K562 (cell line): ENCODE results near the gene TMEM252. TPM values are rescaled to one million over a fixed set of nuclear protein-coding genes. Genes with fewer than 3 reads are reported as not detected.

Experiments used
- ATAC-seq: fragments of 200-7000 bp; cut with Tn5 transposase; 3 replicates; pipeline ENCODE4 v1.9.1; 2020; ENCODE audit warnings: moderate library complexity
- BruUV-seq: library from RNA; stranded (reverse); fragments of 400-500 nt; replicated peaks from 2 replicates; lab custom pipeline; 2021; lab: Mats Ljungman, UMichigan
- CTCF ChIA-PET: fragments of 300-600 bp; formaldehyde crosslinking; extraction: SDS; loops from one replicate; lab custom pipeline; 2021; ENCODE audit warnings: low intra/inter-chr PET ratio; lab: Yijun Ruan, JAX
- POLR2A ChIA-PET: fragments of 300-600, 350-650 bp; sonication (Branson Sonifier 250); formaldehyde crosslinking; extraction: SDS; loops from one replicate; lab custom pipeline; 2021; ENCODE audit warnings: antibody characterized with exemption, inconsistent platforms; lab: Yijun Ruan, JAX
- DNase-seq, 4 experiments: peaks; one replicate each; pipeline versions ENCODE4 v3.0.0 to v3.0.0-alpha.2; 2011 to 2018; ENCODE audit warnings: low spot score in 3 of 4, mixed read lengths in 3 of 4; ENCODE audit errors: extremely low read depth in 1 of 4
- FAIRE-seq: peaks from 2 replicates; lab custom pipeline; 2011; peaks lifted over from hg19 to GRCh38; lab: Jason Lieb, UNC
- H2AFZ ChIP-seq: 2 replicates; pipeline ENCODE4 v1.6.0; 2011; ENCODE audit warnings: low read depth, low read length, control low read depth, inconsistent platforms
- H3K27ac ChIP-seq: fragments of 200-600 bp; 3 replicates; pipeline ENCODE4 v1.8.0; 2011; ENCODE audit warnings: low read depth, mild to moderate bottlenecking, control low read depth, inconsistent platforms, low read length, moderate library complexity, mixed read lengths; ENCODE audit errors: extremely low read depth
- H3K27me3 ChIP-seq, 2 experiments: fragments of 300-600 bp in 1 of 2; 2 replicates in 1 of 2; 3 replicates in 1 of 2; pipeline versions ENCODE4 v1.6.0 to v1.8.0; 2011; ENCODE audit warnings: inconsistent platforms in 2 of 2, low read length in 2 of 2, mild to moderate bottlenecking in 1 of 2, mixed read lengths in 1 of 2, moderate library complexity in 1 of 2; ENCODE audit not compliant: control insufficient read depth in 2 of 2, insufficient read depth in 2 of 2
- H3K36me3 ChIP-seq: fragments of 300-600 bp; 3 replicates; pipeline ENCODE4 v1.8.0; 2011; ENCODE audit warnings: mild to moderate bottlenecking, low read length, inconsistent platforms; ENCODE audit not compliant: control insufficient read depth, insufficient read depth
- H3K4me1 ChIP-seq, 2 experiments: fragments of 200-600 bp in 1 of 2; replicated peaks in 1 of 2; 2 replicates in 1 of 2; 3 replicates in 1 of 2; pipeline versions ENCODE4 v1.5.1 to v1.8.0; 2011; ENCODE audit warnings: inconsistent platforms in 2 of 2, low read length in 2 of 2, mild to moderate bottlenecking in 1 of 2, mixed read lengths in 1 of 2, moderate library complexity in 1 of 2; ENCODE audit not compliant: control insufficient read depth in 2 of 2, insufficient read depth in 2 of 2
- H3K4me2 ChIP-seq: 2 replicates; pipeline ENCODE4 v1.6.1; 2011; ENCODE audit warnings: low read length, control low read depth, inconsistent platforms, mixed read lengths; ENCODE audit not compliant: insufficient read depth
- H3K4me3 ChIP-seq: fragments of 200-600 bp; sonication (generic), shearing (Covaris generic); 2 replicates; pipeline ENCODE4 v1.5.1; 2016; ENCODE audit warnings: control low read depth, inconsistent platforms
- H3K79me2 ChIP-seq: fragments of 200-600 bp; 3 replicates; pipeline ENCODE4 v1.8.0; 2011; ENCODE audit warnings: low read length, inconsistent platforms; ENCODE audit not compliant: control insufficient read depth, insufficient read depth
- H3K9ac ChIP-seq, 2 experiments: 2 replicates each; pipeline versions ENCODE4 v1.6.0 to v1.6.1; 2011; ENCODE audit warnings: low read depth in 2 of 2, low read length in 2 of 2, control low read depth in 1 of 2, inconsistent platforms in 1 of 2, mild to moderate bottlenecking in 1 of 2, mixed read lengths in 1 of 2; ENCODE audit not compliant: insufficient read depth in 1 of 2
- H3K9me1 ChIP-seq: one replicate; pipeline ENCODE4 v1.6.0; 2011; ENCODE audit warnings: inconsistent platforms, mild to moderate bottlenecking, low read length, moderate library complexity; ENCODE audit not compliant: control insufficient read depth, insufficient read depth
- H3K9me3 ChIP-seq: replicated peaks from 2 replicates; pipeline ENCODE4 v1.5.1; 2011; ENCODE audit warnings: low read depth, low read length, inconsistent platforms; ENCODE audit not compliant: control insufficient read depth, insufficient read depth
- H4K20me1 ChIP-seq: replicated peaks from 2 replicates; pipeline ENCODE4 v1.6.1; 2011; ENCODE audit warnings: low read length, inconsistent platforms, mixed read lengths; ENCODE audit not compliant: control insufficient read depth, insufficient read depth
- CCAR2 ChIP-seq: fragments of 200-400 bp; formaldehyde crosslinking; IDR thresholded peaks from 2 replicates; pipeline ENCODE4 v1.6.1; 2017; ENCODE audit warnings: mild to moderate bottlenecking, low read depth, low read length
- GATA2 ChIP-seq: sonication (generic); formaldehyde crosslinking; IDR thresholded peaks from 2 replicates; pipeline ENCODE4 v1.4.0; 2020; ENCODE audit warnings: mild to moderate bottlenecking, missing genetic modification reagents
- POLR2B ChIP-seq: fragments of 450-650 bp; IDR thresholded peaks from 2 replicates; pipeline ENCODE4 v1.6.1; 2018; ENCODE audit warnings: low read depth; ENCODE audit not compliant: partially characterized antibody
- STAG1 ChIP-seq: sonication (generic); formaldehyde crosslinking; IDR thresholded peaks from 2 replicates; pipeline ENCODE4 v1.5.0; 2020; ENCODE audit warnings: missing genetic modification reagents, borderline replicate concordance
- ZNF551 ChIP-seq: fragments of 250-450 bp; sonication (Bioruptor Pico); IDR thresholded peaks from 2 replicates; pipeline ENCODE4 v1.5.0; 2021; ENCODE audit warnings: mild to moderate bottlenecking, moderate library complexity
- WGBS: fragments of 100-300 bp; shearing (Covaris generic); methylation state at CpG from one replicate; pipeline ENCODE4 v1.1.6; 2016; ENCODE audit warnings: low coverage, mixed read lengths; ENCODE audit not compliant: insufficient coverage; ENCODE audit errors: missing lambda C conversion rate; 5-methylcytosine and 5-hydroxymethylcytosine counted together
- in situ Hi-C: fragments of 300-500 bp; cut with MboI; formaldehyde crosslinking; loops from 4 replicates; pipeline ENCODE4 v1.15.0; 2018; ENCODE audit warnings: inconsistent platforms, mixed read lengths
- intact Hi-C: fragments of 100-400 bp; cut with micrococcal nuclease; formaldehyde crosslinking; loops from 2 replicates; pipeline ENCODE4 v1.14.2; 2022
- polyA plus RNA-seq, 8 experiments: library from polyadenylated mRNA; depleted of rRNA in 4 of 8; stranded (reverse) in 5 of 8; unstranded in 3 of 8; fragments of >200 nt; fragmentation: Nextera tagmentation in 2 of 8; fragmentation: Illumina TruSeq in 1 of 8; extraction: Ambion mirVana in 2 of 8; extraction: Trizol in 1 of 8; gene quantifications; 2 replicates each; pipeline versions ENCODE4 v1.2.1 to v1.2.3, GENCODE V29; 2011 to 2014; ENCODE audit warnings: inconsistent platforms in 1 of 8, missing spikeins in 1 of 8
- total RNA-seq, 7 experiments: library from RNA; depleted of rRNA in 6 of 7; stranded (reverse); fragments of >200 nt in 6 of 7; fragmentation: Illumina TruSeq in 2 of 7; extraction: Trizol in 2 of 7; gene quantifications; 2 replicates each; pipeline versions ENCODE4 v1.2.1 to v1.2.3, GENCODE V29; 2011 to 2021; ENCODE audit warnings: low replicate concordance in 1 of 7
- TF ChIP-seq, protein P1 (sequence below), 3 experiments: IDR thresholded peaks in 2 of 3; conservative IDR thresholded peaks in 1 of 3; 2 replicates each; pipeline ENCODE4 v1.5.1; 2011 to 2012; ENCODE audit warnings: low read length in 3 of 3, mild to moderate bottlenecking in 3 of 3, control low read depth in 2 of 3, improper control_type of control experiment in 1 of 3, inconsistent platforms in 1 of 3, low read depth in 1 of 3, mixed read lengths in 1 of 3, moderate library complexity in 1 of 3; ENCODE audit not compliant: insufficient read depth in 2 of 3
- TF ChIP-seq, protein P2 (sequence below): fragments of 250-450 bp; sonication (Bioruptor Pico); IDR thresholded peaks from 2 replicates; pipeline ENCODE4 v1.9.0; 2021; ENCODE audit warnings: mild to moderate bottlenecking, inconsistent platforms

The TMEM252 gene
- total and polyA plus RNA-seq, 9 of the 15 experiments (the other 6 are each of a cell fraction or from before 2014, with no cell fraction given) = not detected

DNA sequence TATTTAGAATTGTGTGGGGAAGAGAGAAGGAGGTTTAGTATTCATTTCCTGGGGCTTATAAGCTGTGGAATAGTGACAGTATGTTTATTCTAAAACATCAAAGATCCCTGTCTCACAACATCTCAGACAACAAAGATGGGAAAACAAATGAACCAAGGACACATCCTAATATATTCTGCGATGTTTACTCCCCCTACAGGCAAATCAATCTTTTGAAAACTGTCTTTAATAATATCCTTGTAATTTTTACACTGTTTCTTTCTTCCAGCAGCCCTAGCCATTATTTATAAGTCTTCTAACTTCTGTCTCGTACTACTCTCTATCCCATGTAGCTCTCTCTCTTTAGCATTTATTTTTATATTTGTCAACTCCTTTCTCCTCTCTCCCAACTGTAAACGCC, 33.5 kb upstream of the TMEM252 start:
- no TSS peak for BruUV-seq
- Histone ChIP-seq H2AFZ (no peak overlapping the region), H3K9me3 (no peaks in the 10 kb centered on the region), H3K79me2 (no peaks in the 10 kb centered on the region), H3K4me2 (no peak overlapping the region), H3K27me3 (no peaks in the 10 kb centered on the region; a peak in 1 of 5 replicates), H3K36me3 (no peaks in the 10 kb centered on the region), H3K4me3 (no peak overlapping the region), H3K9me1 (no peaks in the 10 kb centered on the region), H3K4me1 (no peaks in the 10 kb centered on the region), H4K20me1 (no peaks in the 10 kb centered on the region), H3K27ac (no peak overlapping the region), H3K9ac (no peak overlapping the region)
- FAIRE-seq (no peak), ATAC-seq (no peak), DNase-seq (no peak)
- intact Hi-C loops = no loop called here
- WGBS = 2% methylated on average over 3 of the region's 3 CpGs
- ChIA-PET CTCF (no interaction called here), POLR2A (no interaction called here)
- in situ Hi-C loops = loop anchor here (25.0 kb wide), 1 partner anchor 237 kb away; no protein-coding TSS in a partner anchor
- no peak for TF ChIP-seq CCAR2
- TF ChIP-seq, protein P1, sequence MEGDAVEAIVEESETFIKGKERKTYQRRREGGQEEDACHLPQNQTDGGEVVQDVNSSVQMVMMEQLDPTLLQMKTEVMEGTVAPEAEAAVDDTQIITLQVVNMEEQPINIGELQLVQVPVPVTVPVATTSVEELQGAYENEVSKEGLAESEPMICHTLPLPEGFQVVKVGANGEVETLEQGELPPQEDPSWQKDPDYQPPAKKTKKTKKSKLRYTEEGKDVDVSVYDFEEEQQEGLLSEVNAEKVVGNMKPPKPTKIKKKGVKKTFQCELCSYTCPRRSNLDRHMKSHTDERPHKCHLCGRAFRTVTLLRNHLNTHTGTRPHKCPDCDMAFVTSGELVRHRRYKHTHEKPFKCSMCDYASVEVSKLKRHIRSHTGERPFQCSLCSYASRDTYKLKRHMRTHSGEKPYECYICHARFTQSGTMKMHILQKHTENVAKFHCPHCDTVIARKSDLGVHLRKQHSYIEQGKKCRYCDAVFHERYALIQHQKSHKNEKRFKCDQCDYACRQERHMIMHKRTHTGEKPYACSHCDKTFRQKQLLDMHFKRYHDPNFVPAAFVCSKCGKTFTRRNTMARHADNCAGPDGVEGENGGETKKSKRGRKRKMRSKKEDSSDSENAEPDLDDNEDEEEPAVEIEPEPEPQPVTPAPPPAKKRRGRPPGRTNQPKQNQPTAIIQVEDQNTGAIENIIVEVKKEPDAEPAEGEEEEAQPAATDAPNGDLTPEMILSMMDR (IDR thresholded peaks at IDR 0.05 in 2 of 3, conservative IDR thresholded peaks at IDR 0.05 in 1 of 3; ENCODE audit: insufficient read depth in 2 of 3, low read depth in 1 of 3, low read length in 3 of 3) = 0 out of 6 replicates have a peak, but pooled peaks of 1 of the 3 experiments have one; percentile 20

DNA sequence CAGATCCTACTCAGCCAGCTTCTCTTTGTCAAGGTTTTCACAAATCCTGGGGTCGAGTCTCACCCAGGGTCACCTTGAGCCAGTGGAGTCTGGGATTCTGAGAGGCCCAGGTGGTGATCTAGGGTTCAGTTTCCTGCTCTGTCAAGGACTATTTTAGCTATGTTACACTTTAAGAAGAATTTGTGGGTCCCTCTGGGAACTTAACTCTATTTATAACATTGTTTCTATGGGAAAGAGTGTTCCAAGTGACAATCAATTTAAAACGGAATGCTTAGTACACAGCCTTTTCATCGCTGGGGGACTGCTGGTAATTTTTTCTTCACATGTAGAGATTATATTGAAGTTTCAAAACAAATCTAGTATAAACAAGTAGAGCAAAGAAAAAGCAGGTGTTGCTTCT, 26.9 kb upstream of the TMEM252 start:
- no peaks in the 10 kb centered on the region for H3K4me1 ChIP-seq
- no TSS peak for BruUV-seq
- intact Hi-C loops = no loop called here
- WGBS = 16% methylated on average over 3 of the region's 3 CpGs
- no peak overlapping the region for H2AFZ ChIP-seq
- no peak overlapping the region for H3K4me3 ChIP-seq
- no peaks in the 10 kb centered on the region for H3K79me2 ChIP-seq
- H3K36me3 ChIP-seq = no peaks in the 10 kb centered on the region
- ChIA-PET CTCF (no interaction called here), POLR2A (no interaction called here)
- DNase-seq = no peak
- H3K4me2 ChIP-seq = no peak overlapping the region
- no peak for ATAC-seq
- no peaks in the 10 kb centered on the region for H4K20me1 ChIP-seq
- FAIRE-seq = no peak
- H3K27ac ChIP-seq = no peak overlapping the region
- no peaks in the 10 kb centered on the region for H3K9me1 ChIP-seq
- H3K27me3 ChIP-seq = peaks cover 4 to 17% of the 10 kb centered on the region in 2 experiments; a peak in 2 of 5 replicates
- H3K9ac ChIP-seq = no peak overlapping the region
- in situ Hi-C loops = loop anchor here (25.0 kb wide), 1 partner anchor 230 kb away; no protein-coding TSS in a partner anchor
- H3K9me3 ChIP-seq = no peaks in the 10 kb centered on the region
- no peak for TF ChIP-seq ZNF551 (CRISPR knock-in tag)
- no peak for TF ChIP-seq GATA2 (CRISPR knock-in tag)
- TF ChIP-seq, protein P2, sequence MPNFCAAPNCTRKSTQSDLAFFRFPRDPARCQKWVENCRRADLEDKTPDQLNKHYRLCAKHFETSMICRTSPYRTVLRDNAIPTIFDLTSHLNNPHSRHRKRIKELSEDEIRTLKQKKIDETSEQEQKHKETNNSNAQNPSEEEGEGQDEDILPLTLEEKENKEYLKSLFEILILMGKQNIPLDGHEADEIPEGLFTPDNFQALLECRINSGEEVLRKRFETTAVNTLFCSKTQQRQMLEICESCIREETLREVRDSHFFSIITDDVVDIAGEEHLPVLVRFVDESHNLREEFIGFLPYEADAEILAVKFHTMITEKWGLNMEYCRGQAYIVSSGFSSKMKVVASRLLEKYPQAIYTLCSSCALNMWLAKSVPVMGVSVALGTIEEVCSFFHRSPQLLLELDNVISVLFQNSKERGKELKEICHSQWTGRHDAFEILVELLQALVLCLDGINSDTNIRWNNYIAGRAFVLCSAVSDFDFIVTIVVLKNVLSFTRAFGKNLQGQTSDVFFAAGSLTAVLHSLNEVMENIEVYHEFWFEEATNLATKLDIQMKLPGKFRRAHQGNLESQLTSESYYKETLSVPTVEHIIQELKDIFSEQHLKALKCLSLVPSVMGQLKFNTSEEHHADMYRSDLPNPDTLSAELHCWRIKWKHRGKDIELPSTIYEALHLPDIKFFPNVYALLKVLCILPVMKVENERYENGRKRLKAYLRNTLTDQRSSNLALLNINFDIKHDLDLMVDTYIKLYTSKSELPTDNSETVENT (CRISPR knock-in tag) = no peak
- no peak for TF ChIP-seq STAG1 (CRISPR knock-in tag)
- TF ChIP-seq POLR2B = no peak
